ENCODE data around the gene RPIA.
"Not testable (repeated sequence)": the region's sequence is repeated elsewhere in the genome, so short reads cannot be mapped to it uniquely, and the experiment has no call there.

Gene RPIA

DNA sequence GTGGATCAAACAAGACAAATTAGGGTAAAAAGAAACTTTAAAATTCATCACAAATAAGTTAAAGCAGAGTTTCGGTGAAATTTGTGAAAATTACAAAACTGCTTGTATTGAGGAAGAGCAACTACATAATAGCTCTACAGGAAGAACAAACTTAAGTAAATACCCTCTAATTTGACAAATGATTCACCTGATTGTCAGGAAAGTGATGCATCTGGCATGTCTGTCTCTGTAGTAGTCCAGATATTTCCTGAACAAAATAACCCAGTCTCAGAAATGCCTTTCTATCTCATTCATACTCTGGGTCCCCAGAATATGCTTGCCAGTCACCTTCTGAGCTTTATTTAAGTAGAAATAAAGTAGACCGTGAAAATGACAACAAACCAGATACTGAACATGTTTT, 104.5 kb downstream of the RPIA start:
- not testable (repeated sequence) for DNase-seq

DNA sequence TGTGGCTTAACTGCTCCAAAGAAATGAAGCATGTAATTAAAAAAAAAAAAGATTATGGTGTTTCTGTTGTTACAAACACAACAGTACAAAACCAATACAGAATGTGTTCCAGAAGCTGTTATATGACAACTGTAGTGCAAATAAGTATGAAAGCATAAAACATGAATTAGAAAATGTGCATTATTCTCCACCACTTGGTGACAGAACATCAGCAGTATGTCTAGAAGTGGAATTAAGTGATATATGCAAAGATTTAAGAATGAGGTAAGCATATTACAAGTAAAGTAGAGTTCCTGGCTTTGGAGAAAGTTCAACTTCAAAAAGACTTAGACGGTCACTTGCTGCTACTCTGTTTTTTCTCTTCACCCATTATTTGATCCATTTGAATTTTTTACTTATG, 105.0 kb downstream of the RPIA start:
- DNase-seq = not testable (repeated sequence)

DNA sequence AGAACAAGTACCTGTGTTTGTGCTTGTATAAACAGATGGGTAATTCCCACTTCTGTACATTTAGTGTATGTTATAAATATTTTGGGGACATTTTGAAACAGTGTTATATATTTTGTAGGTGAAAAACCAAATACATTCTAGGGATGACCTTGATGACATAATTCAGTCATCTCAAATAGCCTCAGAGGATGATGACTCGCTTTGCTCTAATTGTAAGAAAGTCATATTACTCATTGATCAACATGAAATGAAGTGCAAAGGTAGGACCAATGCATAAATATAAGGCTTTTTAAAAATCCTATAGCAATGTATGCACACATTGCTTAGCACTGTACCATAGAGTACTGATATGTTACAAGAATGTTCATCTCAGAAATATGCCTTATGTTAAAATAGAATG, 105.7 kb downstream of the RPIA start:
- DNase-seq = not testable (repeated sequence)
